PC-3 (cell line): ENCODE data around the gene ASB13. TPM values are rescaled to one million over a fixed set of nuclear protein-coding genes. Genes with fewer than 3 reads are reported as not detected.

Source experiments
- ATAC-seq: fragments of 200-7000 bp; cut with Tn5 transposase; 2 replicates; pipeline ENCODE4 v1.9.1; 2020; ENCODE audit warnings: mild to moderate bottlenecking, moderate library complexity
- BruUV-seq: library from RNA; stranded (reverse); fragments of 400-500 nt; replicated peaks from 2 replicates; lab custom pipeline; 2021; lab: Mats Ljungman, UMichigan
- CTCF ChIA-PET: fragments of 300-600 bp; sonication (Branson Sonifier 250); formaldehyde crosslinking; loops from one replicate; lab custom pipeline; 2022; ENCODE audit warnings: antibody characterized with exemption; lab: Charles Lee
- POLR2A ChIA-PET: fragments of 300-600 bp; sonication (Branson Sonifier 250); formaldehyde crosslinking; loops from one replicate; lab custom pipeline; 2022; ENCODE audit warnings: antibody characterized with exemption; ENCODE audit not compliant: unreplicated experiment; lab: Charles Lee
- DNase-seq: peaks from one replicate; pipeline ENCODE4 v3.0.0-alpha.2; 2015
- H2AFZ ChIP-seq: fragments of 300-600 bp; sonication (generic); 2 replicates; pipeline ENCODE4 v1.6.0; 2016; ENCODE audit warnings: antibody characterized with exemption, low read length
- H3F3A ChIP-seq: fragments of 300-600 bp; sonication (generic); one replicate; pipeline ENCODE4 v1.6.0; 2017; ENCODE audit warnings: antibody characterized with exemption, low read length, control low read depth, mild to moderate bottlenecking; ENCODE audit not compliant: unreplicated experiment
- H3K27ac ChIP-seq: fragments of 300-600 bp; sonication (generic); 2 replicates; pipeline ENCODE4 v1.5.1; 2016; ENCODE audit warnings: mild to moderate bottlenecking, low read length
- H3K27me3 ChIP-seq: fragments of 300-600 bp; sonication (generic); 2 replicates; pipeline ENCODE4 v1.6.1; 2016; ENCODE audit warnings: low read length, mixed read lengths
- H3K36me3 ChIP-seq: fragments of 300-600 bp; sonication (generic); 2 replicates; pipeline ENCODE4 v1.6.1; 2016; ENCODE audit warnings: low read depth, mixed run types, low read length, mixed read lengths
- H3K4me1 ChIP-seq: fragments of 300-600 bp; sonication (generic); 2 replicates; pipeline ENCODE4 v1.5.1; 2016; ENCODE audit warnings: low read length; ENCODE audit not compliant: insufficient read depth
- H3K4me2 ChIP-seq: fragments of 300-600 bp; sonication (generic); 2 replicates; pipeline ENCODE4 v1.6.0; 2016; ENCODE audit warnings: low read length
- H3K4me3 ChIP-seq: fragments of 300-600 bp; sonication (generic); 2 replicates; pipeline ENCODE4 v1.5.1; 2016; ENCODE audit warnings: mild to moderate bottlenecking, low read length, mixed read lengths
- H3K79me2 ChIP-seq: fragments of 300-600 bp; sonication (generic); 2 replicates; pipeline ENCODE4 v1.6.1; 2017; ENCODE audit warnings: low read length, mixed read lengths
- H3K9ac ChIP-seq: fragments of 300-600 bp; sonication (generic); 2 replicates; pipeline ENCODE4 v1.6.0; 2016; ENCODE audit warnings: mild to moderate bottlenecking, low read length
- H3K9me2 ChIP-seq: fragments of 300-600 bp; sonication (generic); replicated peaks from 2 replicates; pipeline ENCODE4 v1.6.1; 2016; ENCODE audit warnings: mixed run types, low read length, mixed read lengths
- H3K9me3 ChIP-seq: fragments of 300-600 bp; sonication (generic); 2 replicates; pipeline ENCODE4 v1.6.1; 2016; ENCODE audit warnings: low read length, mixed read lengths
- H4K20me1 ChIP-seq: fragments of 300-600 bp; sonication (generic); 2 replicates; pipeline ENCODE4 v1.6.1; 2016; ENCODE audit warnings: low read length, mixed read lengths
- EZH2 ChIP-seq: fragments of 300-600 bp; sonication (generic); IDR thresholded peaks from one replicate; pipeline ENCODE4 v1.6.1; 2017; ENCODE audit warnings: antibody characterized with exemption, mild to moderate bottlenecking, low read length; ENCODE audit not compliant: unreplicated experiment
- EZH2phosphoT487 ChIP-seq: fragments of 300-600 bp; sonication (generic); IDR thresholded peaks from 2 replicates; pipeline ENCODE4 v1.6.1; 2018; ENCODE audit warnings: mild to moderate bottlenecking, antibody characterized with exemption, low read length, borderline replicate concordance
- intact Hi-C: fragments of 100-400 bp; cut with micrococcal nuclease; formaldehyde crosslinking; loops from 2 replicates; pipeline ENCODE4 v1.9.0; 2023
- total RNA-seq: library from RNA; depleted of rRNA; stranded (reverse); fragments of >200 nt; gene quantifications from 2 replicates; pipeline ENCODE4 v1.2.3, GENCODE V29; 2014
- TF ChIP-seq, protein P1 (sequence below): fragments of 300-600 bp; sonication (generic); conservative IDR thresholded peaks from 2 replicates; pipeline ENCODE4 v1.5.1; 2017; ENCODE audit warnings: antibody characterized with exemption, low read depth, mild to moderate bottlenecking, low read length

Gene ASB13
- total RNA-seq, 1 experiment from 2014 or later: 6.6 TPM

DNA sequence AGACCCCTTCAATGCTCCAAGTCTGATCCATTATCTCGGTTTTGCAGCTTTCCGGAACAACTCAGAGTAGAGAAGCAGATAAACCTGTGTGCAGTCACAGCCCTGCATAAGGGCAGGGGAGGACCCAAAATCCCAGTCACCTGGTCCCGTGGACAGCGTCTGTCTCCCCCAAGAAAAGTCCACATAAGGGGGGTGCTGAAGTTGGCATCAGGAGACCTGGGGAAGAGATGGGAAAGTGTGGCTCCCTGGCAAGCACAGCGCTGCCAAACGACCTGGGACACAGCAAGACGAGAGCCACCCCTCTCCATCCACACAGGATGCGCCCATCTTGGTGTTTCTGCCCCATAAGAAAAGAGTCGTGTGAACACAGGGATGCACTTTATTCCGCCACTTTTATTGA lies 27.9 kb downstream of the ASB13 start:
- no peaks in the 10 kb centered on the region for H3K79me2 ChIP-seq
- ChIA-PET CTCF (no interaction called here), POLR2A (no interaction called here)
- no TSS peak for BruUV-seq
- H2AFZ ChIP-seq: no peak overlapping the region
- intact Hi-C loops: no loop called here
- ATAC-seq (no peak), DNase-seq (no peak)
- H3K9me2 ChIP-seq: no peaks in the 10 kb centered on the region
- no peaks in the 10 kb centered on the region for H3K27me3 ChIP-seq
- no peak overlapping the region for H3K4me3 ChIP-seq
- TF ChIP-seq, protein P1, sequence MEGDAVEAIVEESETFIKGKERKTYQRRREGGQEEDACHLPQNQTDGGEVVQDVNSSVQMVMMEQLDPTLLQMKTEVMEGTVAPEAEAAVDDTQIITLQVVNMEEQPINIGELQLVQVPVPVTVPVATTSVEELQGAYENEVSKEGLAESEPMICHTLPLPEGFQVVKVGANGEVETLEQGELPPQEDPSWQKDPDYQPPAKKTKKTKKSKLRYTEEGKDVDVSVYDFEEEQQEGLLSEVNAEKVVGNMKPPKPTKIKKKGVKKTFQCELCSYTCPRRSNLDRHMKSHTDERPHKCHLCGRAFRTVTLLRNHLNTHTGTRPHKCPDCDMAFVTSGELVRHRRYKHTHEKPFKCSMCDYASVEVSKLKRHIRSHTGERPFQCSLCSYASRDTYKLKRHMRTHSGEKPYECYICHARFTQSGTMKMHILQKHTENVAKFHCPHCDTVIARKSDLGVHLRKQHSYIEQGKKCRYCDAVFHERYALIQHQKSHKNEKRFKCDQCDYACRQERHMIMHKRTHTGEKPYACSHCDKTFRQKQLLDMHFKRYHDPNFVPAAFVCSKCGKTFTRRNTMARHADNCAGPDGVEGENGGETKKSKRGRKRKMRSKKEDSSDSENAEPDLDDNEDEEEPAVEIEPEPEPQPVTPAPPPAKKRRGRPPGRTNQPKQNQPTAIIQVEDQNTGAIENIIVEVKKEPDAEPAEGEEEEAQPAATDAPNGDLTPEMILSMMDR: no peak
- TF ChIP-seq EZH2 (no peak), EZH2phosphoT487 (no peak)
- H3K27ac ChIP-seq: no peak overlapping the region
- no peaks in the 10 kb centered on the region for H3K36me3 ChIP-seq
- H3F3A ChIP-seq: no peaks in the 10 kb centered on the region
- H3K4me2 ChIP-seq: no peak overlapping the region
- H3K9me3 ChIP-seq: no peaks in the 10 kb centered on the region
- H3K9ac ChIP-seq: no peak overlapping the region
- no peaks in the 10 kb centered on the region for H4K20me1 ChIP-seq
- H3K4me1 ChIP-seq: no peaks in the 10 kb centered on the region

DNA sequence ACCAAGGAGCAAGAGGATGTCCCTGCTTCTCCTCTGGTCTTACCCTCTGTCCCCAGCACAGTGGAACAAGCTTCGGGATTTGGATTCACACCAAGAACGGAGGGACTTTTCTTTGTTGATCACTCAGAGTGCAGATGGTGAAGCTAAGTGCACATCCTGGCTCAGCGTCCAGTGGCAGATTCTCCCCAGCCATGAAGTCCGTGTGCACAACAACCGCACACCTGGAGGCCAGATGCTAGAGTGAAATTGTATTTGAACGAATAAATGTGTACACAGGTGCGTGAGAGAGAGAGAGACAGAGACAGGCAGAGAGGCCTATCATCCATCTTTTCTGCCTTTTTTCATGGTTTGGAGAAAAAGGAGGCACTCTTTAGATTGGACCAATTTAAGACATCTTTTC lies 31.5 kb downstream of the ASB13 start:
- Histone ChIP-seq H3K4me3 (no peak overlapping the region), H3K4me1 (no peaks in the 10 kb centered on the region), H3K27ac (no peak overlapping the region), H3K9me2 (no peaks in the 10 kb centered on the region), H3K79me2 (no peaks in the 10 kb centered on the region), H4K20me1 (no peaks in the 10 kb centered on the region), H3K9me3 (no peaks in the 10 kb centered on the region), H3K4me2 (no peak overlapping the region), H3K36me3 (no peaks in the 10 kb centered on the region), H3K9ac (no peak overlapping the region), H3F3A (no peaks in the 10 kb centered on the region), H3K27me3 (no peaks in the 10 kb centered on the region), H2AFZ (no peak overlapping the region)
- ATAC-seq (no peak), DNase-seq (no peak)
- intact Hi-C loops: no loop called here
- ChIA-PET POLR2A (no interaction called here), CTCF (no interaction called here)
- no TSS peak for BruUV-seq
- TF ChIP-seq, protein P1: no peak
- TF ChIP-seq EZH2phosphoT487 (no peak), EZH2 (no peak)

DNA sequence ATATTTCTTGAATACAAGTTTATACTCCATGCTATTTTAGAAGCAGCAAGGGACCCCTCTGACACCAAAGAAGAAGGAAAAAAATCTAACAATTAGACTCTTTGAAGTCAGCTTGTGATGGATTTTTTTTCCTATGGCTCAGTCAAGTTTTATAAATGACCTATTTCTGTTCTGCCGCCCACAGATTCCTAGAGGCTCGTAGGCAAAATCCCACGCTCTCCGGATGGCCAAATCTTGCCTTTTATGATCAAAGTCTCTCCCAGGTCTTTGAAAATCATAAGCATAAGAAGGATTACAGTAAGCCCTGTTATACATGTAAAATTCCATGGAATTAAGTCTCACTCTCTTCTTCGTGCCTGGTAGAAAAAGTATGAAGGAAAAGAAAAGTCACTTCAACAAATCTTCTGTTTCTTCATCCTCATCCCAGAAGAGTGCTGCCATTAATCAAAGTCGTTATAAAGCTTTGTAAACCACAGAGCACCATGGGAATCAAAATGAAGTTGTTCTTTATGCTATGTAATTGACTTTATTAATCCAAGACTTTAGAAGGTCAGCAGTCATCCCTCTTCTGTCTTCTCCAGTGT lies 33.1 kb downstream of the ASB13 start:
- no peaks in the 10 kb centered on the region for H3K36me3 ChIP-seq
- H3K4me3 ChIP-seq: no peak overlapping the region
- no peaks in the 10 kb centered on the region for H3K9me2 ChIP-seq
- no peak for DNase-seq
- peaks cover 11% of the 10 kb centered on the region; the same call in 1 of the 2 replicates for H3K4me1 ChIP-seq
- POLR2A ChIA-PET: interaction anchor here (0.6 kb wide), 1 partner anchor 85 kb away, joined by 4 read pairs; no protein-coding TSS in a partner anchor
- H3K9ac ChIP-seq: no peak overlapping the region
- intact Hi-C loops: no loop called here
- CTCF ChIA-PET: no interaction called here
- H3F3A ChIP-seq: no peaks in the 10 kb centered on the region
- ATAC-seq: no peak
- H3K79me2 ChIP-seq: no peaks in the 10 kb centered on the region
- BruUV-seq: no TSS peak
- H4K20me1 ChIP-seq: no peaks in the 10 kb centered on the region
- no peaks in the 10 kb centered on the region for H3K9me3 ChIP-seq
- no peak overlapping the region for H3K27ac ChIP-seq
- TF ChIP-seq EZH2: no peak
- TF ChIP-seq EZH2phosphoT487: no peak
- TF ChIP-seq, protein P1: no peak
- H3K4me2 ChIP-seq: no peak overlapping the region
- no peak overlapping the region for H2AFZ ChIP-seq
- H3K27me3 ChIP-seq: no peaks in the 10 kb centered on the region
